ENCODE results near the gene SYS1.

The SYS1 gene

DNA sequence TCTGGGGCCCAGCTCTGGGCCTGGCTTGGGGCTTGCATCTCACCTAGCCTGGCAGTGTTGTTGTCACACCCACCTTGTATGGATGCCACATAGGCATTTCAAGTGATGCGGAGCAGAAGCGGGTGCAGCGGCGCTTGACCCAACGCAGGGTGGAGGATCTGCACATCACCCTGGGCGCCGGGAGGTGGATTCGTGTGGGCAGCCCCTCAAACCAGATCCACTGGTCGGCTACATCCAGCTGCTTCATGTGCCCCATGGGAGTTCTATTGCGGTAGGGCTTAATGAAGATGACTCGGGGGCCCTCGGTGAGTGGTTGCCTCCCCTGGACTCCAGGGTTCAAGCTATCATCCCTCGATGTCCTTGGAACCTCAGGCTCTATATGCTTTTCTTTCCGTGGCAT is 12.0 kb downstream of the SYS1 start:
- no peak for DNase-seq (ENCODE audit: low read depth)
- in situ Hi-C loops (cut with HindIII; ENCODE audit: low sequenced_read_pairs): loop anchor here (5.0 kb wide), 1 partner anchor 68 kb away; the partner anchor contains the start of genes MATN4 and RBPJL
- H3K4me3 ChIP-seq (ENCODE audit: low read depth, low read length): no peak overlapping the region
- TF ChIP-seq, protein P1, sequence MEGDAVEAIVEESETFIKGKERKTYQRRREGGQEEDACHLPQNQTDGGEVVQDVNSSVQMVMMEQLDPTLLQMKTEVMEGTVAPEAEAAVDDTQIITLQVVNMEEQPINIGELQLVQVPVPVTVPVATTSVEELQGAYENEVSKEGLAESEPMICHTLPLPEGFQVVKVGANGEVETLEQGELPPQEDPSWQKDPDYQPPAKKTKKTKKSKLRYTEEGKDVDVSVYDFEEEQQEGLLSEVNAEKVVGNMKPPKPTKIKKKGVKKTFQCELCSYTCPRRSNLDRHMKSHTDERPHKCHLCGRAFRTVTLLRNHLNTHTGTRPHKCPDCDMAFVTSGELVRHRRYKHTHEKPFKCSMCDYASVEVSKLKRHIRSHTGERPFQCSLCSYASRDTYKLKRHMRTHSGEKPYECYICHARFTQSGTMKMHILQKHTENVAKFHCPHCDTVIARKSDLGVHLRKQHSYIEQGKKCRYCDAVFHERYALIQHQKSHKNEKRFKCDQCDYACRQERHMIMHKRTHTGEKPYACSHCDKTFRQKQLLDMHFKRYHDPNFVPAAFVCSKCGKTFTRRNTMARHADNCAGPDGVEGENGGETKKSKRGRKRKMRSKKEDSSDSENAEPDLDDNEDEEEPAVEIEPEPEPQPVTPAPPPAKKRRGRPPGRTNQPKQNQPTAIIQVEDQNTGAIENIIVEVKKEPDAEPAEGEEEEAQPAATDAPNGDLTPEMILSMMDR (IDR thresholded peaks at IDR 0.05; ENCODE audit: low read depth, low read length, missing control alignments): no peak

DNA sequence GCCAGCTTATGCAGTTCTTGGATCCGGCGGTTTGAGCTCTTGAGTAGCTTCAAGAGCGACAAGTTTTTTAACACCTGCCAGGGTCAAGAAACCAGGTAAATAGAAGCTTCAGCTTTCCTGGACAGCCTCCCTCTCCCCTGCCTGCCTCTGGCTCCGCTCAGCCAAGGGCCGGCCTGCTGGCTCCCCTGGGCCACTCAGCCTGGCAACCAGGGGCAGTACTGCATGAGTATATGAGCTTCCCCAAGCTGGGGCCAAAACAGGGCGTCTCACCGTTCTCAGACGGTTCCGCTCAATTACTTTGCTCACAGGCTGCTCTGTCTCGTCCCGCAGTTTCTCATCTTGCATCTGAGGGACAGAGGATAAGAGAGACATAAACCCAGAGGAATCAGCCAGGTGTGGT is 14.3 kb downstream of the SYS1 start:
- TF ChIP-seq, protein P1 (IDR thresholded peaks at IDR 0.05; ENCODE audit: low read depth, low read length, missing control alignments): no peak
- in situ Hi-C loops (cut with HindIII; ENCODE audit: low sequenced_read_pairs): loop anchor here (5.0 kb wide), 1 partner anchor 70 kb away; the partner anchor contains the start of genes MATN4 and RBPJL
- no peak overlapping the region for H3K4me3 ChIP-seq (ENCODE audit: low read depth, low read length)
- DNase-seq (ENCODE audit: low read depth): no peak

DNA sequence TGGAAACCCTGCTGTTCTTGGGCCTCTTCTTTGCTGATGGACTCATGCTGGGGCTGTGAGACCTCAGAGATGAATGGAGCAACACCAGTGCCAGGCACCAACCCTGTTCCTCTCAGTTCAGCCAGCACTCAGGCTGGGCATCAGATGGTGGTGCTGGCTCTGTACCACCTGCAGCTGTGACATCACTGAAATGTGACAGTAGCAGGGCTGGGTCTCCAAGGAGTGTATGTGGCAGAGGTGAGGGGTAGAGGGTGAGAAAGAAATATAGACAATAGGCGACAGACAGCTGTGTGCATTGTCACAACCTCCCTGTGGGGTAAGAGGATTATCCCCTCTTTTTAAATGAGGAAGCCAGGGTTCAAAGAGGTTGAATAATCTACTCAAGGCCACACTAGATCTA is 15.2 kb downstream of the SYS1 start, which contains the start of gene TP53TG5:
TP53TG5 (minus strand) TSS at position 135 of the 400 bp plus-strand sequence; CDS start at position 46, 89 bp downstream.
- in situ Hi-C loops (cut with HindIII; ENCODE audit: low sequenced_read_pairs): loop anchor here (5.0 kb wide), 1 partner anchor 71 kb away; the partner anchor contains the start of genes MATN4 and RBPJL
- no peak for DNase-seq (ENCODE audit: low read depth)
- TF ChIP-seq, protein P1 (IDR thresholded peaks at IDR 0.05; ENCODE audit: low read depth, low read length, missing control alignments): no peak
- no peak within 1 kb of the TSS for H3K4me3 ChIP-seq (ENCODE audit: low read depth, low read length)

DNA sequence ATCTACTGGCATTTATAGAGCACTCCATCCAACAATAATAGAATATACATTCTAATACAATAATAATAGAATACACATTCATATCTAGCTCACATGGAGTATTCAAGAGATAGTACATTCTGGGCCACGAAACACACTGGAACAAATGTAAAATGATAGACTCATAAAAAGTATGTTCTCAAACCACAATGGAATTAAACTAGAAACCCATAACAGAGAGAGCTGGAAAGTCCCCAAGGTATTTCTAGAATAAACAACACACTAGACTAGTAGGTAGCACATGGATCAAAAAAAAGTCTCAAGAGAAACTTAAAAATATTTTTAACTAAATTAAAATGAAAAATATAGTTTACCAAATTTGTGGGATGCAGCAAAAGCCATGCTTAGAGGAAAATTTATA is 24.3 kb downstream of the SYS1 start:
- TF ChIP-seq, protein P1 (IDR thresholded peaks at IDR 0.05; ENCODE audit: low read depth, low read length, missing control alignments): no peak

DNA sequence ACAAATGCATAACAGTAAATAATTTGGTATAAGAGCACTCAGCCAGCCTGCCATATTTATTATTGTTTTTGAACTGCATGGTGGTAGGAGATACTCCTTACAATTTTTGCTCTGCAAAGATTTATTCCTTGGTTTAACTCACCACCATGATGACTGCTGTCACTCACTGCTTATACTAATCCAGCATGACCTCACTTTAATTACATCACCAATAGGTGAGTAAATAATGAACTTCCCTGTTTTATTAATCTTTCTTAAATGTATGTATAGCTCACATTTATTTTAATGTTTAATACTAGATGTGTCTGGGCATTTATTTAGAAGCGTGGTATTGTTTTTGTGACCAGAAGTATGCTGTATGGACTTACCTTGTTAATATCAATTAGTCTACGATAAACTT is 28.0 kb downstream of the SYS1 start:
- no peak overlapping the region for H3K4me3 ChIP-seq (ENCODE audit: low read depth, low read length)
- DNase-seq (ENCODE audit: low read depth): no peak
- in situ Hi-C loops (cut with HindIII; ENCODE audit: low sequenced_read_pairs): no loop called here
- TF ChIP-seq, protein P1 (IDR thresholded peaks at IDR 0.05; ENCODE audit: low read depth, low read length, missing control alignments): no peak

More for the DNA sequence above, 24.3 kb downstream of the SYS1 start:
- no peak overlapping the region for H3K4me3 ChIP-seq (ENCODE audit: low read depth, low read length)
- DNase-seq (ENCODE audit: low read depth): no peak
- in situ Hi-C loops (cut with HindIII; ENCODE audit: low sequenced_read_pairs): no loop called here

DNA sequence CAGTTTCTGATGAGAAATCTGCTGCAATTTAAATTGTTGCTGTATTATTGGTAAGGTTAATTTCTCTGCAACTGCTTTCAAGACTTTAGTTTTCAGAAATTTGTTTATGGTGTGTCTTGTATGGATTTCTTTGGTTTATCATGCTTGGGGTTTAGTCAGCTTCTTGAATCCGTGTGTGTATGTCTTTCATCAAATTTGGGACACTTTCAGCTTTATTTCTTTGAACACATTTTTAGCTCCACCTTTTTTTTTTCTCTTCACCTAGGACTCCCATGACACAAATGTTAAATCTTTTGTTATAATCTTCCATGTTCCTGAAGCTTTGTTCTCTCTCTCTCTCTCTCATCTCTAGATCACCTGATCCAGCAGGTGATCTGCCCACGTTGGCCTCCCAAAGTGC is 28.6 kb downstream of the SYS1 start:
- in situ Hi-C loops (cut with HindIII; ENCODE audit: low sequenced_read_pairs): no loop called here
- TF ChIP-seq, protein P1 (IDR thresholded peaks at IDR 0.05; ENCODE audit: low read depth, low read length, missing control alignments): no peak
- H3K4me3 ChIP-seq (ENCODE audit: low read depth, low read length): no peak overlapping the region
- no peak for DNase-seq (ENCODE audit: low read depth)
